HPDE6-E6E7 (cell line): ENCODE measurements around the gene CAV1.

Source experiments
- DNase-seq: peaks from one replicate; pipeline ENCODE4 v3.0.0; 2011; ENCODE audit warnings: missing footprints; ENCODE audit errors: extremely low spot score

CAV1 gene

GRCh38 chr7:116503835-116504234 lies 21.0 kb upstream of the CAV1 start:
- DNase-seq, result no peak

- DNase-seq, result no peak
Measured at GRCh38 chr7:116505278-116505677, 19.6 kb upstream of the CAV1 start.

- DNase-seq, result no peak
Measured at GRCh38 chr7:116505823-116506222, 19.0 kb upstream of the CAV1 start.

- no peak for DNase-seq
Measured at GRCh38 chr7:116509982-116510579, 14.8 kb upstream of the CAV1 start.

- DNase-seq, result no peak
Measured at GRCh38 chr7:116510795-116511194, 14.0 kb upstream of the CAV1 start.

GRCh38 chr7:116511552-116512519 lies 13.0 kb upstream of the CAV1 start:
- DNase-seq, result peak; percentile 45

- no peak for DNase-seq
Measured at GRCh38 chr7:116512520-116513188, 12.2 kb upstream of the CAV1 start.

- no peak for DNase-seq
Measured at GRCh38 chr7:116515584-116515983, 9.3 kb upstream of the CAV1 start.

GRCh38 chr7:116516324-116516723 lies 8.5 kb upstream of the CAV1 start:
- no peak for DNase-seq

- DNase-seq, result no peak
Measured at GRCh38 chr7:116517626-116518025, 7.2 kb upstream of the CAV1 start.

- DNase-seq, result no peak
Measured at GRCh38 chr7:116518961-116519360, 5.9 kb upstream of the CAV1 start.

GRCh38 chr7:116521046-116521664 lies 3.7 kb upstream of the CAV1 start:
- no peak for DNase-seq

- DNase-seq, result no peak
Measured at GRCh38 chr7:116522247-116522646, 2.6 kb upstream of the CAV1 start.

GRCh38 chr7:116524221-116524608 lies 621 bp upstream of the CAV1 start:
- no peak for DNase-seq

- no peak for DNase-seq
Measured at GRCh38 chr7:116525298-116525912, 569 bp downstream of the CAV1 start.

GRCh38 chr7:116525913-116526861 lies 1.4 kb downstream of the CAV1 start:
- no peak for DNase-seq

GRCh38 chr7:116526897-116527296 lies 2.1 kb downstream of the CAV1 start:
- DNase-seq, result no peak

- DNase-seq, result no peak
Measured at GRCh38 chr7:116527521-116527920, 2.7 kb downstream of the CAV1 start.

- no peak for DNase-seq
Measured at GRCh38 chr7:116528008-116528789, 3.4 kb downstream of the CAV1 start.

GRCh38 chr7:116529250-116529649 lies 4.4 kb downstream of the CAV1 start:
- DNase-seq, result no peak
